GM12878 (cell line): ENCODE data around the gene ADCY5.

Experiments
- CHD2 ChIP-seq: IDR thresholded peaks from 2 replicates; pipeline ENCODE4 v1.6.1; 2011; ENCODE audit warnings: low read depth, low read length, improper control_type of control experiment, borderline replicate concordance
- E4F1 ChIP-seq: fragments of 450-650 bp; IDR thresholded peaks from 2 replicates; pipeline ENCODE4 v1.6.1; 2018; ENCODE audit warnings: borderline replicate concordance, mild to moderate bottlenecking; ENCODE audit not compliant: partially characterized antibody
- ESRRA ChIP-seq: IDR thresholded peaks from 2 replicates; pipeline ENCODE4 v1.6.1; 2012; ENCODE audit warnings: mild to moderate bottlenecking, low read length, improper control_type of control experiment
- FOXM1 ChIP-seq: IDR thresholded peaks from 2 replicates; pipeline ENCODE4 v1.6.1; 2012; ENCODE audit warnings: low read depth, mild to moderate bottlenecking, inconsistent platforms, low read length, moderate library complexity
- LARP7 ChIP-seq: fragments of 450-650 bp; IDR thresholded peaks from 2 replicates; pipeline ENCODE4 v1.6.1; 2017; ENCODE audit warnings: mild to moderate bottlenecking
- MAX ChIP-seq: IDR thresholded peaks from 2 replicates; pipeline ENCODE4 v1.6.1; 2012; ENCODE audit warnings: low read depth, low read length, improper control_type of control experiment
- NRF1 ChIP-seq: conservative IDR thresholded peaks from 2 replicates; pipeline ENCODE4 v1.6.1; 2011; ENCODE audit warnings: mild to moderate bottlenecking, low read depth, low read length, improper control_type of control experiment
- RAD21 ChIP-seq: IDR thresholded peaks from 2 replicates; pipeline ENCODE4 v1.6.1; 2011; ENCODE audit warnings: mild to moderate bottlenecking, low read depth, low read length, moderate library complexity; ENCODE audit not compliant: insufficient read depth
- RFX5 ChIP-seq: IDR thresholded peaks from 2 replicates; pipeline ENCODE4 v1.6.1; 2011; ENCODE audit warnings: low read depth, low read length, improper control_type of control experiment
- SIX5 ChIP-seq: IDR thresholded peaks from 2 replicates; pipeline ENCODE4 v1.6.1; 2011; ENCODE audit warnings: mild to moderate bottlenecking, low read depth, low read length, moderate library complexity; ENCODE audit not compliant: severe bottlenecking
- SMAD5 ChIP-seq: IDR thresholded peaks from 2 replicates; pipeline ENCODE4 v1.6.1; 2016; ENCODE audit warnings: antibody characterized with exemption, low read depth
- SRF ChIP-seq, 2 experiments: IDR thresholded peaks; 2 replicates each; pipeline ENCODE4 v1.6.1; 2011; ENCODE audit warnings: low read depth in 2 of 2, low read length in 2 of 2, mild to moderate bottlenecking in 1 of 2, moderate library complexity in 1 of 2
- TARDBP ChIP-seq: IDR thresholded peaks from 2 replicates; pipeline ENCODE4 v1.6.1; 2016; ENCODE audit warnings: borderline replicate concordance

- no peak for TF ChIP-seq RFX5
- no peak for TF ChIP-seq LARP7
- TF ChIP-seq NRF1, result no peak
- no peak for TF ChIP-seq SRF (IDR thresholded peaks at IDR 0.05; ENCODE audit: low read depth in 2 of 2, low read length in 2 of 2)
- TF ChIP-seq RAD21, result no peak
- TF ChIP-seq ESRRA, result no peak
- no peak for TF ChIP-seq SMAD5
- TF ChIP-seq CHD2, result no peak
- no peak for TF ChIP-seq MAX
- no peak for TF ChIP-seq FOXM1
- no peak for TF ChIP-seq SIX5
- no peak for TF ChIP-seq E4F1
- TF ChIP-seq TARDBP, result no peak
Observed at GRCh38 chr3:123322866-123323265, 126.0 kb downstream of the ADCY5 start.
